GM18907 (cell line): ENCODE measurements around the gene PHRF1.

Source experiments
- ATAC-seq: cut with Tn5 transposase; IDR thresholded peaks from one replicate; pipeline ENCODE4 v1.9.1; 2021; ENCODE audit warnings: mild to moderate bottlenecking, moderate library complexity; ENCODE audit not compliant: unreplicated experiment

PHRF1 gene

GRCh38 chr11:613369-613968 is 37.2 kb downstream of the PHRF1 start:
- ATAC-seq = no peak

DNA sequence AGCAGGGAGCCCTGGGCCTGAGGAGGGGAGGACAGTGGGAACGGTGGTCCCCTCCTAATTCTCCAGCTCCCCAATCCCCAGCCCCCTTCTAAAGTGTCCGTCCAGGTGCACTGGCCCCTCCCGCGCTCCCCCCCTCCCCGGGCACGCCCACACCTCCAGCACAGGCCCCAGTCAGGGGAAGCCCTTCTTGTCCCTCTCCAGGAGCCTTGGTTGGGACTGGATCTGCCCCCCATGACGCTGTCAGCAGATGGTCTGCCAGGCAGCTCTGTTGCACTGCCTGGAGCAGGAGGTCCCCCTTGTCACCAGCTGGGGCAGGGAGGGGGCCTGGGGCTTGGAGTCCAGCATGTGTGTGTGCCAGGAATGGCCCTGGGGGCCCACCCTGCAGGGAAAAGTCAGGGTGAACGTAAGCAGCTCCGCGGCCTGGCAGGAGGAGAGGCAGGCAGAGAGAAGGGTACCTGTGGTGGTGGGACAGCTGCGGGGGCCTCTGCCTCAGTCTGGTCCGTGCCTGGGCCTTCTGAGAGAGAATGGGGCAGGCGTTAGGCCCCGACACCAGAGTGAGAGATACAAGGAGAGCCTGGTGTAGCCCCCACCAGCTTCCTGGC is 37.9 kb downstream of the PHRF1 start:
- ATAC-seq = no peak

GRCh38 chr11:614623-615503 is 38.6 kb downstream of the PHRF1 start:
- no peak for ATAC-seq

DNA sequence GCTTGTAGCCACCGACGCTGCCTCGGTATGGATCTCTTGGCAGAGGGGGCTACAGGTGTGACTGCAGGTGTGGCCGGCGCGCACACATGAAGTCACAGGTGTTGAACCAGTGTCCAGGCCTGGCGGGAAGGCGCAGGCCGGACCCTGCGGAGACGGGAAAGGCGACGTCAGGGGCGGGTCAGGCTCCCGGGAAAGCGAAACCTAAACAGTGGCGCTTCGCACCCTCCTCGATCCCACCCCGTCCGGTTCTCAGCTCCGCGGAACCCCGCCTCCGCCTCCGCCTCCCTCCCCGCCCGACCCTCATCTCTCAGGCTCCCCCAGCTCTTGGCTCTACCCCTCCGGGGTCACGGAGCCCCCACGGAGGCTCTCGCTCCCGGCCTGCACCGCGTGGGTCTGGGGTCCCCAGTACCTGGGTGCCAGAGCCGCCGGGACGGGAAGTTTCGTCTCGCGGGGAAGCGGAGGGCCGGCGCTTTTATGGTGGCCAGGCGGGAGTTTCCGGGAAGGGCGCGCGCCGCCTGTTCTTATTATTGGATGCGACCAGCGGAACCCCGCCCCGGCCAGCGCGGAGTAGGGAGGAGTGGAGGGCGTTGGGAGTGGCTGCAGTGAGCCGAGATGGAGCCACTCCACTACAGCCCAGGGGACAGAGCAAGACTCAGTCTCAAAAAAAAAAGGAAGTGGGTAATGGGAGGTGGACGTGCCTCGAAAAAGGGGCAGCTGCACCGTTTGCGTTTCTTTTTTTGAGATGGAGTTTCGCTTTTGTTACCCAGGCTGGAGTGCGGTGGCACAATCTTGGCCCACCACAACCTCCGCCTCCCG is 39.4 kb downstream of the PHRF1 start, which contains the start of gene IRF7:
TSS of gene IRF7 (minus strand) at position 447 of the 816 bp plus-strand sequence. CDS start 586 bp downstream, outside the sequence.
- ATAC-seq = peak; percentile 79

- no peak for ATAC-seq
Observed at GRCh38 chr11:616320-617198, 40.3 kb downstream of the PHRF1 start.

DNA sequence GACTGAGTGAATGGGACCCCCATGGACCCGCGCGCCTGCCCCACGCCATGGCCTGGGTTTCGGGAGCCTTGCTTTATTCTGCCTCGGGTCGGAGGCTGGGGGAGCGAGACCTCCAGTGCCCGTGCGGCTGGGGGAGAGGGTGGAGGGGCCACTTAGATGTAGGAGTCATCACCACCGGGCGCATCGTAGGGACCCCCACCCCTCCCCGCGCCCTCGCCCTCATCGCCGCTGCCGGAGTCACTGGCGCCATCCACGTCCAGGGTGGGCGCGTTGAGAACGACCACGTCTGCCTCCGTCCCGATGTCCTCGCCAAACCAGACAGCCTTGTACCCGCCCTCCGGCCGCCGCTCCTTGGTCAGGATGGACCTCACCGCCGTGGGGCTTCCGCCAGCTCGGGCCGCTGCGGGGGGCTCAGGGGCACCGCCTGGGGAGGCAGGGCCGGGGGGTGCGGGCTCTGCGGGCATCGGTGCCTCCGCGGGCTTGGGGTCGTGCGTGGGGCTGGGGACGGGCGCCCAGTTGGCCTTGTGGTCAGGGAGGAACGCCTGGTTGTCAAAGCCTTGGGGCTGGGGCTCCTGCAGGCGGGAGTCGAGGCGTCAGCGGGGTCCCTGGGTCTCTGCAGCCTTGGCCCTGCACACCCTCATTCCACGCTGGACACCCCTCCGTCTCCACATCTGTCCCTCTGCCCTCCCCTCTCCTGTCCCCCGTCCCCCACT is 41.1 kb downstream of the PHRF1 start:
- no peak for ATAC-seq

GRCh38 chr11:617912-618682 is 41.8 kb downstream of the PHRF1 start:
- no peak for ATAC-seq

GRCh38 chr11:618856-619627 is 42.8 kb downstream of the PHRF1 start:
- ATAC-seq = no peak

DNA sequence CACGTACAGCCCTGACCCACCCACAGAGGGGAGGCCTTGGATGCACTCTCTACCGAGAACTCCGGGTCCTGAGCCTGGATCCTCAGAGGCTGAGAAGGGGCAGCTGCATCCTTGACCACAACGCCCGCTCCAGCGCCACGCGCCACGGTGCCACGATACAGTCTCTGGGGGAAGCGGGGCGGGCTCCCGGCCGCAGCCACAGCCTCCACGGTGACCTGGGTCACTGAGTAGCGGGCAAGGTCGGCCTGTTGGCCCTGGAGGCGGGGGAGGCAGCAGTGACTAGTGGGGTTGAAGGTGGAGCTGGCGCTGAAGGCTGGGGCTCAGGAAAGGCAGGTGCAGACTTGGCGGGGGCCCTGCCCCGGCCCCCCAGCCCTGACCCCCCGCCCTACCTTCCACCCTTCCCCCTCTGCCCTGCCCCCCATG is 43.4 kb downstream of the PHRF1 start:
- ATAC-seq = no peak

DNA sequence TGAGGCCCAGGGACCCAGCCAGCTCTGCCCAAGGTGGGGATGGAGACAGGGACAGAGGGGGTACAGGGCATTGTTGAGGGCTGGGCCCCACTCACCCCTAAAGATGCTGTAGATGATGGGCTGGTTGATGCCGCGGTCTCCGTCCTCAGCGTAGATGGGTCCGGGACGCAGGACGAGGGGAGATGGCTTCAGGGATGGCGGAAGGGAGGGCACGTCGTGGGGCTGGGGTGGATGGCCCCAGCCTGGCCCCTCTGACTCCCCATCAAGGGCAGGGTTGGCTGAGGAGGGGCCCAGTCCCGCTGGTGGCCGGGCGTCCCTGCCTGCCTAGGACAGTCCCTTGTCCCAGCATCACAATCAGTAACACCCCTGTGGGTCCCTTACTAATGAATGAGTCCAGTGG is 43.9 kb downstream of the PHRF1 start:
- ATAC-seq = no peak

DNA sequence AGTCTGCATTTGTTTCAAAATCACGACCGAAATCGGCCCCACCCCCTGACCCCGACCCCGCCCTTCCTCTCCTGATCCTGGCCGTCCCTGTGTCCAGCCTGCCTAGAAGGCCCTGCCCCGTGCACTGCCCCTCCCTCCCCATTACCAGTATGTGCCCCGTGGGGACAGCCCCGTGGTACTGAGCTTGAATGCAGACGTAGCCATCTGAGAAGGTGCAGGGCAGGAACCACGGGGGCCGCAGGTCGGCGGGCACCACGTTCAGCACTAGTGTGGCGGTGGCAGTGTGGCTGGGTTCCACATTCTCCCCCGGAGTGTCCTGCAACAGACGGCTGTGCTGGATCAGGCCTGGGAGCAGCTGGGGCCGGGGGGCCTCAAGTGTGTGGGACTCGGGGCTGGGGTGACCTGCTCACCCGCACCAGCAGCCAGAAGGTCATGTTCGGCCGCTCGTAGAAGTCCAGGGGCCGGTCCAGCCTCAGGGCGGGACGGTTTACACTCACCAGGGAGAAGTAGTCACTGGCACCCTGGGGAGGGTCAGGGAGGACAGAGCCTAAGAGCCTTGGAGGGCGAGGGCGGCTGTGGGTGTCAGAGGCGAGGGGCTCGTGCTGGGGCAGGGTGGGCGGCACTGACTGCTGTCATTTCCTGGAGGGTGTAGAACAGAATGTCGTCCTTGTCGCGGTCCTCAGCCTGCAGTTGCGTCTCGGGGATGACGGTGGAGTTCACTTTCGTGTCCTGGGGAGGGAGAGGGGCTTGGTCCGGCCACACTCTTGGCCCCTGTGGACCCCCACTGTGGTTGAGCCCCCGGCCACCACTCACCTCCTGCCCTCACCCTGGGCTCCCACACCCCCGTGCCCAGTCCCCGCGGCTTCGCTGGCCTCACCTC is 44.9 kb downstream of the PHRF1 start:
- ATAC-seq = no peak

GRCh38 chr11:621838-622237 is 45.6 kb downstream of the PHRF1 start:
- ATAC-seq = no peak

- ATAC-seq = no peak
Observed at GRCh38 chr11:623349-623869, 47.1 kb downstream of the PHRF1 start.

DNA sequence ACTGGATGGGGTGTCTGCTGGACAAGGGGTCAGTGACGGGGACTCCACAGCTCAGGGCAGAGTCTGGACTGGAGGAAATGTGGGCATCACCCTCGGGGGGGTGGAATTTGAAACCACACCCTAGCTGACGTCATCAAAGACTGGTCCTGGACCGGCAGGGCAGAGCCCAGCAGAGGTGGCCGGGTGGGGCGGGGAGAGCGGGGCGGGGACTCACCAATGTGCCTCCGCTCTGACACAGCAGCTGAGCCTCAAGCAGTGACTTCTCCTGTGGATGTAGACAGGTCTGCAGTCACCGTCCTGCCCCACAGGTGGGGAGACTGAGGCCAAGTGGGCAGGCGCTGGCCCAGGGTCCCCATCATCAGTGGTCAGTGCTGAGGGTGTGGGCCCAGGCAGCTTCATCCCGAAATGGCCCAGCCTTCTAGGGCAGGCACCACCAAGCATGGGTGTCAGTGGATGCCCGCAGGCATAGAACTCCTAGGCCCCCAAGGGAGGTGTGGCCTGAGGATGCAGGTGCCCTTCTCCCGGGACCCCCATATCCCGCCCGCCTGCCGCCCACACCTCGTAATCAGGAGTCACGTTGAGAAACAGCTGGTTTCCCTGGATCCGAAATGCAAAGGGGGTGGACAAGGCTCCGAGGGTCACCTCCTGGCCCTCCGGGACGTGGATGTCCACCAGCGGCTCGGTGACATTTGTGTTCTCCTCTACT is 47.9 kb downstream of the PHRF1 start:
- ATAC-seq = no peak

DNA sequence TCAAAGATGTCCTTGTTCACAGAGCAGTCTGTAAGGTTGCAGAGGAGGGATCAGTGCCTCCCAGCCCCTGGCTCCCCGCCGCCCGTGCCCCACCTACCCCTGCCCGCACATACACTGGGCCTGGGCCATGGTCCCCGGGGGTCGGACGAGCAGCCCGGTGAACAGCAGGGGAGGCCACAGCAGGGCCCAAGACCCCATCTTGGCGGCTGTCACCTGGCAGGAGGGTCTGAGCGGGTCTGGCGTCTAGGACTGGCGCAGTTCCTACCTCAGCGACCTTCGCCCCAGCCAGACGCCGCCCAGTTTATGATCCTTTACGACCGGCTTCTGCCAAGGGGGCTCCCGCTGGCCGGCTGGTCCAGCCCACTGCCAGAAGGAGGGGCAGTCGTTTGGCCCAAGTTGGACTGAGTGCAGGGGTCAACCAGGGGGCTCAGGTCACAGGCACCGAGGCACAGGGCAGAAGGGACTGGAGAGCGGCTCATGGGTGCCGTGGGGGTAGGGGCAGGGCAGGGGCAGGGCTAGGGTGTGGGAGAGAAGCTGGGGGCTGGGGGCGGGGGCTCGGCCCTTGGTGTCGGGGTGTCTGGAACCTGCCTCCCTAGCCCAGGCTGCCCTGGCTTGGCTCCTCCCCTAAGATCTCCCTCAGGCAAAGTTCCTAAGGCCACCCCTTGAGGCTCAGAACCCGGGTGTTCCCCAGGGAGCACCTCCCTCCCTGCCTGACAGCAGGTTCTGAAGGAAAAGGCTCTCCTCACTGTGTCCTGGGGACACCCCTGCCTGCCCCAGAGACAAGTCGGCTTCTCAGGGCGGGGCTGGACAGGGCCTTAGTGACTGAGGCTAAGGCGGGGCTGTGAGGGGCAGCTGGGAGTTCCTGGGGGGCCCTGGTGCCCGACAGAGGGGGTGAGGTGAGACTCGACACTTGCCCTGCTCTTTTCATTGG is 48.7 kb downstream of the PHRF1 start, which contains the start of gene CDHR5:
TSS of gene CDHR5 (minus strand) at position 251 of the 931 bp plus-strand sequence. CDS start at position 198, 53 bp downstream.
- no peak for ATAC-seq
